KMS-11 (cell line): ENCODE measurements around the gene OSBPL5.

ENCODE experiments used
- H2AFZ ChIP-seq: fragments of 200-600 bp; sonication (generic); 2 replicates; pipeline ENCODE4 v1.6.1; 2016; ENCODE audit warnings: antibody characterized with exemption, mixed run types, low read depth
- H3K27ac ChIP-seq: fragments of 200-600 bp; sonication (generic); 2 replicates; pipeline ENCODE4 v1.6.1; 2016; ENCODE audit warnings: mild to moderate bottlenecking, mixed run types
- H3K27me3 ChIP-seq: fragments of 200-600 bp; sonication (generic); 2 replicates; pipeline ENCODE4 v1.6.1; 2017; ENCODE audit warnings: mild to moderate bottlenecking, low read depth, mixed run types, moderate library complexity; ENCODE audit not compliant: insufficient read depth
- H3K36me3 ChIP-seq: fragments of 200-600 bp; sonication (generic); 2 replicates; pipeline ENCODE4 v1.6.1; 2017; ENCODE audit warnings: mild to moderate bottlenecking, mixed run types; ENCODE audit not compliant: insufficient read depth
- H3K4me1 ChIP-seq: fragments of 200-600 bp; sonication (generic); 2 replicates; pipeline ENCODE4 v1.6.1; 2016; ENCODE audit warnings: mild to moderate bottlenecking, low read depth, mixed run types; ENCODE audit not compliant: poor library complexity, severe bottlenecking
- H3K4me2 ChIP-seq: fragments of 200-600 bp; sonication (generic); 2 replicates; pipeline ENCODE4 v1.7.0; 2016; ENCODE audit warnings: mild to moderate bottlenecking, mixed run types
- H3K4me3 ChIP-seq: fragments of 200-600 bp; sonication (generic); IDR thresholded peaks from 2 replicates; pipeline ENCODE4 v1.6.1; 2017; ENCODE audit warnings: low read depth, low read length, mixed read lengths; ENCODE audit not compliant: insufficient read depth
- H3K79me2 ChIP-seq: fragments of 200-600 bp; sonication (generic); 2 replicates; pipeline ENCODE4 v1.6.1; 2016; ENCODE audit warnings: low read depth, mixed run types; ENCODE audit not compliant: insufficient read depth
- H3K9ac ChIP-seq: fragments of 200-600 bp; sonication (generic); 2 replicates; pipeline ENCODE4 v1.6.1; 2016; ENCODE audit warnings: mild to moderate bottlenecking, mixed run types
- H4K20me1 ChIP-seq: fragments of 200-600 bp; sonication (generic); 2 replicates; pipeline ENCODE4 v1.6.1; 2016; ENCODE audit warnings: mild to moderate bottlenecking, mixed run types; ENCODE audit not compliant: insufficient read depth
- CTCF ChIP-seq: fragments of 200-600 bp; sonication (generic); conservative IDR thresholded peaks from 2 replicates; pipeline ENCODE4 v1.6.1; 2017; ENCODE audit warnings: low read depth, mild to moderate bottlenecking, antibody characterized with exemption, low read length, moderate library complexity, mixed read lengths

OSBPL5 gene

DNA sequence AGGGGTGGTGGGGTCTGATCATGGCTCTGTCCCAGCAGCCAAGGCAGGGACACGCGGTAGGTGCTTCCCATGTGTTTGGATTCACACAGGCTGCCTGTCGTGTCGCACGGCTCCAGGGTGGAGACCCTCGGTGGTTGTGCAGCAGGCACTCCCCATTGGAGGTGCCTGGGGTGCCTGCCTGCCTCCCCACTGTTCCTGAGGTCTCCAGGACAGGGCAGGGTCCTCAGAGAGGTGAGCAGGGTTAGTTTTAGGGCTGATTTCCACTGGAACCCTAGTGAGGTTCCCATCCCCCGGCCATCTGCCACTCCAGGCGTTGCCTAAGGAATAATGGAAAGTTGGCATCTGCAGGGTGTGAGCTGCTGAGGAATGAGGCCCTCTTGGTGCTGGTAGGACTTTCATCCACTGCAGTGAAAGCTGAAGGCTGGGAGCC, 32.3 kb downstream of the OSBPL5 start:
- no peak for TF ChIP-seq CTCF

GRCh38 chr11:3132271-3132781, 32.8 kb downstream of the OSBPL5 start:
- Histone ChIP-seq H3K4me1 (no peaks in the 10 kb centered on the region), H3K4me2 (no peak overlapping the region)
- TF ChIP-seq CTCF = no peak

More for the DNA sequence above, 32.3 kb downstream of the OSBPL5 start:
- Histone ChIP-seq H3K9ac (no peak overlapping the region), H4K20me1 (no peaks in the 10 kb centered on the region), H3K27me3 (no peaks in the 10 kb centered on the region), H3K27ac (no peak overlapping the region), H2AFZ (no peak overlapping the region), H3K79me2 (no peaks in the 10 kb centered on the region), H3K4me1 (no peaks in the 10 kb centered on the region), H3K36me3 (no peaks in the 10 kb centered on the region), H3K4me3 (no peak overlapping the region), H3K4me2 (no peak overlapping the region)

GRCh38 chr11:3131330-3131941, 33.7 kb downstream of the OSBPL5 start:
- Histone ChIP-seq H3K36me3 (no peaks in the 10 kb centered on the region), H3K79me2 (no peaks in the 10 kb centered on the region), H3K9ac (no peak overlapping the region), H4K20me1 (no peaks in the 10 kb centered on the region), H3K4me1 (no peaks in the 10 kb centered on the region), H3K4me3 (no peak overlapping the region), H3K27me3 (no peaks in the 10 kb centered on the region), H2AFZ (no peak overlapping the region), H3K27ac (no peak overlapping the region), H3K4me2 (no peak overlapping the region)
- TF ChIP-seq CTCF = no peak

More at GRCh38 chr11:3132271-3132781, 32.8 kb downstream of the OSBPL5 start:
- Histone ChIP-seq H3K27me3 (no peaks in the 10 kb centered on the region), H4K20me1 (no peaks in the 10 kb centered on the region), H3K4me3 (no peak overlapping the region), H3K9ac (no peak overlapping the region), H3K79me2 (no peaks in the 10 kb centered on the region), H3K27ac (no peak overlapping the region), H2AFZ (no peak overlapping the region), H3K36me3 (no peaks in the 10 kb centered on the region)

- no peak overlapping the region for H3K27ac ChIP-seq
Measured at GRCh38 chr11:3130269-3131071, 34.6 kb downstream of the OSBPL5 start.

More at GRCh38 chr11:3130269-3131071, 34.6 kb downstream of the OSBPL5 start:
- no peaks in the 10 kb centered on the region for H3K36me3 ChIP-seq
- H2AFZ ChIP-seq = no peak overlapping the region
- no peak for TF ChIP-seq CTCF
- no peak overlapping the region for H3K4me2 ChIP-seq
- H3K4me3 ChIP-seq = no peak overlapping the region
- no peaks in the 10 kb centered on the region for H3K4me1 ChIP-seq
- no peaks in the 10 kb centered on the region for H3K27me3 ChIP-seq
- H4K20me1 ChIP-seq = no peaks in the 10 kb centered on the region
- H3K79me2 ChIP-seq = no peaks in the 10 kb centered on the region
- H3K9ac ChIP-seq = no peak overlapping the region
